PC-9 (cell line): ENCODE data around the gene TTLL7. TPM values are rescaled to one million over a fixed set of nuclear protein-coding genes. Genes with fewer than 3 reads are reported as not detected.

Experiments used
- BruUV-seq: library from RNA; stranded (reverse); fragments of 400-500 nt; replicated peaks from 2 replicates; lab custom pipeline; 2021; lab: Mats Ljungman, UMichigan
- CTCF ChIA-PET: fragments of 300-600 bp; sonication (Branson Sonifier 250); formaldehyde crosslinking; loops from one replicate; lab custom pipeline; 2022; ENCODE audit warnings: antibody characterized with exemption; lab: Charles Lee
- POLR2A ChIA-PET: fragments of 300-600 bp; sonication (Branson Sonifier 250); formaldehyde crosslinking; loops from one replicate; lab custom pipeline; 2022; ENCODE audit warnings: antibody characterized with exemption; ENCODE audit not compliant: unreplicated experiment; lab: Charles Lee
- DNase-seq, 2 experiments: peaks; one replicate each; pipeline versions ENCODE4 v3.0.0 to v3.0.0-alpha.2; 2015 to 2022; ENCODE audit warnings: mixed read lengths in 1 of 2
- H2AFZ ChIP-seq: fragments of 200-600 bp; sonication (generic); 2 replicates; pipeline ENCODE4 v1.8.1; 2017; ENCODE audit warnings: antibody characterized with exemption
- H3F3A ChIP-seq: fragments of 200-600 bp; sonication (generic); 2 replicates; pipeline ENCODE4 v1.8.1; 2017; ENCODE audit warnings: antibody characterized with exemption, mild to moderate bottlenecking, low read depth; ENCODE audit not compliant: insufficient read depth
- H3K27ac ChIP-seq: fragments of 200-600 bp; sonication (generic); 2 replicates; pipeline ENCODE4 v1.6.1; 2016; ENCODE audit warnings: mixed run types
- H3K27me3 ChIP-seq: fragments of 200-600 bp; sonication (generic); 2 replicates; pipeline ENCODE4 v1.6.1; 2016; ENCODE audit warnings: low read depth, mixed run types; ENCODE audit not compliant: insufficient read depth
- H3K36me3 ChIP-seq: fragments of 200-600 bp; sonication (generic); 2 replicates; pipeline ENCODE4 v1.6.1; 2016; ENCODE audit warnings: low read depth, mixed run types
- H3K4me1 ChIP-seq: fragments of 200-600 bp; sonication (generic); replicated peaks from 2 replicates; pipeline ENCODE4 v1.6.1; 2016; ENCODE audit warnings: mixed run types; ENCODE audit not compliant: insufficient read depth
- H3K4me2 ChIP-seq: fragments of 200-600 bp; sonication (generic); 2 replicates; pipeline ENCODE4 v1.6.1; 2017; ENCODE audit warnings: mixed run types
- H3K4me3 ChIP-seq: fragments of 200-600 bp; sonication (generic); 2 replicates; pipeline ENCODE4 v1.6.1; 2016; ENCODE audit warnings: mixed run types
- H3K79me2 ChIP-seq: fragments of 200-600 bp; sonication (generic); 2 replicates; pipeline ENCODE4 v1.6.1; 2017; ENCODE audit warnings: low read depth, mixed run types
- H3K9me2 ChIP-seq: fragments of 200-600 bp; sonication (generic); 2 replicates; pipeline ENCODE4 v1.8.1; 2017; ENCODE audit warnings: mild to moderate bottlenecking; ENCODE audit not compliant: insufficient read depth
- H3K9me3 ChIP-seq: fragments of 200-600 bp; sonication (generic); 2 replicates; pipeline ENCODE4 v1.8.1; 2016; ENCODE audit warnings: low read depth; ENCODE audit not compliant: insufficient read depth
- H4K20me1 ChIP-seq: fragments of 200-600 bp; sonication (generic); 2 replicates; pipeline ENCODE4 v1.8.1; 2017; ENCODE audit not compliant: insufficient read depth
- EZH2 ChIP-seq: fragments of 200-600 bp; sonication (generic); IDR thresholded peaks from 2 replicates; pipeline ENCODE4 v1.8.0; 2017; ENCODE audit warnings: antibody characterized with exemption, low read depth
- intact Hi-C: fragments of 100-400 bp; cut with micrococcal nuclease; formaldehyde crosslinking; loops from one replicate; pipeline ENCODE4 v1.10.0; 2022; ENCODE audit not compliant: unreplicated experiment
- total RNA-seq: library from RNA; stranded (reverse); gene quantifications from 2 replicates; pipeline ENCODE4 v1.2.3, GENCODE V29; 2021
- TF ChIP-seq, protein P1 (sequence below): fragments of 200-600 bp; sonication (generic); conservative IDR thresholded peaks from 2 replicates; pipeline ENCODE4 v1.6.1; 2017; ENCODE audit warnings: mixed run types, antibody characterized with exemption, mild to moderate bottlenecking, moderate library complexity

Gene TTLL7
- total RNA-seq, 1 experiment from 2014 or later, result 4.1 TPM

DNA sequence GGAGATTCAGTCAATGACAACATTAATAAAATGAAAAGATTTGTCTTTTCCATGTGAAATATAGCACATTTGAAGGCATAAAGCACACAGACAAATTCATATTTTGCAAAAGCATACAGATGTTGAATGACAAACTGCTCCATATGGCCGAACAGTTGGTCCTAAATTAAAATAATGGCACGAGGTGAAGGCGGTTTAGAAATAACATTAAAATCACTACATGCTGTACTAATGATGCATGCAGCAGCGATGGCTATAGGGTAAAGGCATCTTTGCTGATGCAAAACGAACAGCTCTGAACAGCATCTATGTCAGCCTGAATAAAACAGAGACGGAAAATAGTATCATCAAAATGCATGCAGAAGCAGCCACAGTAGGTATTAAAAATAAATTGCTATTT is 102.6 kb downstream of the TTLL7 start:
- no peak overlapping the region for H2AFZ ChIP-seq
- no peak for DNase-seq

DNA sequence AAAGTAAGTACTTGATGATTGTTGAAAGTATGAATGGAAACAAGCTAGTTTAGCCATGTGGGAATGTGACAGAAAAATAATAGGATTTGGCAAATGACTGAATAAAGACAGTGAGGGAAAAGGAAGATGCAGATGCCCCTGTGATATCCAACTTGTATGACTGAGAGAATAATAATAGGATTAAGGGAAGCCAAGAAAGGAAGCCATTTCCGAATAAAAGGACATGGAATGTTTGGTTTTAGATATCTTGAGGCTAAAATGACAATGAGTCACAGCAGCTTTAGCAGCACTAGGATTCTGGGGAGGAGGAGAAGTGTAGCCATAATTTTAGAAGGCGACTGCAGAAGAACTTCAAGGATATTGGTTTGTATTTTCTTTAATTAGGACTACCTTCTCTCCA is 109.2 kb downstream of the TTLL7 start:
- H4K20me1 ChIP-seq, result no peaks in the 10 kb centered on the region
- BruUV-seq, result no TSS peak
- H3K9me2 ChIP-seq, result no peaks in the 10 kb centered on the region
- H3K27me3 ChIP-seq, result no peaks in the 10 kb centered on the region
- H3F3A ChIP-seq, result 0 out of 2 replicates have a peak, but pooled peaks cover 6% of the 10 kb centered on the region
- H3K4me1 ChIP-seq, result no peaks in the 10 kb centered on the region
- no peak overlapping the region for H2AFZ ChIP-seq
- no peaks in the 10 kb centered on the region for H3K79me2 ChIP-seq
- no peak overlapping the region for H3K27ac ChIP-seq
- no peak overlapping the region for H3K4me3 ChIP-seq
- H3K9me3 ChIP-seq, result no peaks in the 10 kb centered on the region
- no peak for DNase-seq
- TF ChIP-seq EZH2, result no peak
- TF ChIP-seq, protein P1, sequence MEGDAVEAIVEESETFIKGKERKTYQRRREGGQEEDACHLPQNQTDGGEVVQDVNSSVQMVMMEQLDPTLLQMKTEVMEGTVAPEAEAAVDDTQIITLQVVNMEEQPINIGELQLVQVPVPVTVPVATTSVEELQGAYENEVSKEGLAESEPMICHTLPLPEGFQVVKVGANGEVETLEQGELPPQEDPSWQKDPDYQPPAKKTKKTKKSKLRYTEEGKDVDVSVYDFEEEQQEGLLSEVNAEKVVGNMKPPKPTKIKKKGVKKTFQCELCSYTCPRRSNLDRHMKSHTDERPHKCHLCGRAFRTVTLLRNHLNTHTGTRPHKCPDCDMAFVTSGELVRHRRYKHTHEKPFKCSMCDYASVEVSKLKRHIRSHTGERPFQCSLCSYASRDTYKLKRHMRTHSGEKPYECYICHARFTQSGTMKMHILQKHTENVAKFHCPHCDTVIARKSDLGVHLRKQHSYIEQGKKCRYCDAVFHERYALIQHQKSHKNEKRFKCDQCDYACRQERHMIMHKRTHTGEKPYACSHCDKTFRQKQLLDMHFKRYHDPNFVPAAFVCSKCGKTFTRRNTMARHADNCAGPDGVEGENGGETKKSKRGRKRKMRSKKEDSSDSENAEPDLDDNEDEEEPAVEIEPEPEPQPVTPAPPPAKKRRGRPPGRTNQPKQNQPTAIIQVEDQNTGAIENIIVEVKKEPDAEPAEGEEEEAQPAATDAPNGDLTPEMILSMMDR, result no peak
- intact Hi-C loops, result no loop called here
- no peaks in the 10 kb centered on the region for H3K36me3 ChIP-seq
- CTCF ChIA-PET, result no interaction called here
- POLR2A ChIA-PET, result no interaction called here
- no peak overlapping the region for H3K4me2 ChIP-seq

More for the DNA sequence above, 102.6 kb downstream of the TTLL7 start:
- H3K27ac ChIP-seq, result no peak overlapping the region
- no peak overlapping the region for H3K4me2 ChIP-seq
- H3K4me1 ChIP-seq, result peaks cover 10% of the 10 kb centered on the region
- no peak for TF ChIP-seq EZH2
- TF ChIP-seq, protein P1, result no peak
- no peaks in the 10 kb centered on the region for H3K79me2 ChIP-seq
- ChIA-PET CTCF (no interaction called here), POLR2A (no interaction called here)
- BruUV-seq, result no TSS peak
- 0 out of 2 replicates have a peak, but pooled peaks cover 6% of the 10 kb centered on the region for H3F3A ChIP-seq
- no peaks in the 10 kb centered on the region for H3K9me3 ChIP-seq
- H3K4me3 ChIP-seq, result no peak overlapping the region
- H3K36me3 ChIP-seq, result no peaks in the 10 kb centered on the region
- H3K27me3 ChIP-seq, result no peaks in the 10 kb centered on the region
- H4K20me1 ChIP-seq, result no peaks in the 10 kb centered on the region
- intact Hi-C loops, result no loop called here
- H3K9me2 ChIP-seq, result no peaks in the 10 kb centered on the region

DNA sequence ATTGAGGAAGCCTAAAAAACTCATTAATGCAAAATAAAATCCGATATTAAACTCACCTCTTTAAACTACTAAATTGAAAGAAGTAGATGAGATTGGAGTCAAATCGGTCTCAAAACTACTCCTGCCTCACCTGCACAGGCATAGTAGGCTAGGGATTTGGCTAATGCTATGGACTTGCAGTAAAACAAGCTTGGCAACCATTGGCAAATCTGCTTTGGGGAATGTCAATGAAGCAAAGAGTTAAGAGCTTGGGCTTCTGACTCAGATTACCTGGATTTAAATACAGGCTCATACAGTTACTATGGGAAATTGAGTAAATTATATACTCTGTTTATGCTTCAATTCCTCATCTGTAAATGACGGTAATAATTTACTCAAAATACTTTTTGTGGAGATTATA is 111.4 kb downstream of the TTLL7 start:
- no peaks in the 10 kb centered on the region for H3K9me2 ChIP-seq
- no peak overlapping the region for H3K4me3 ChIP-seq
- no peaks in the 10 kb centered on the region for H3K4me1 ChIP-seq
- DNase-seq, result no peak
- no peak overlapping the region for H3K27ac ChIP-seq
- BruUV-seq, result no TSS peak
- no peaks in the 10 kb centered on the region for H3K27me3 ChIP-seq
- no peaks in the 10 kb centered on the region for H3K36me3 ChIP-seq
- no peaks in the 10 kb centered on the region for H3K9me3 ChIP-seq
- H3K79me2 ChIP-seq, result no peaks in the 10 kb centered on the region
- CTCF ChIA-PET, result no interaction called here
- intact Hi-C loops, result no loop called here
- TF ChIP-seq, protein P1, result no peak
- no peak for TF ChIP-seq EZH2
- H4K20me1 ChIP-seq, result no peaks in the 10 kb centered on the region
- no peak overlapping the region for H3K4me2 ChIP-seq
- POLR2A ChIA-PET, result no interaction called here
- no peak overlapping the region for H2AFZ ChIP-seq
- H3F3A ChIP-seq, result no peaks in the 10 kb centered on the region
